PC-3 (cell line): ENCODE data around the gene POLA2. TPM values are rescaled to one million over a fixed set of nuclear protein-coding genes. Genes with fewer than 3 reads are reported as not detected.

Experiments used
- ATAC-seq: fragments of 200-7000 bp; cut with Tn5 transposase; 2 replicates; pipeline ENCODE4 v1.9.1; 2020; ENCODE audit warnings: mild to moderate bottlenecking, moderate library complexity
- BruUV-seq: library from RNA; stranded (reverse); fragments of 400-500 nt; replicated peaks from 2 replicates; lab custom pipeline; 2021; lab: Mats Ljungman, UMichigan
- CTCF ChIA-PET: fragments of 300-600 bp; sonication (Branson Sonifier 250); formaldehyde crosslinking; loops from one replicate; lab custom pipeline; 2022; ENCODE audit warnings: antibody characterized with exemption; lab: Charles Lee
- POLR2A ChIA-PET: fragments of 300-600 bp; sonication (Branson Sonifier 250); formaldehyde crosslinking; loops from one replicate; lab custom pipeline; 2022; ENCODE audit warnings: antibody characterized with exemption; ENCODE audit not compliant: unreplicated experiment; lab: Charles Lee
- DNase-seq: peaks from one replicate; pipeline ENCODE4 v3.0.0-alpha.2; 2015
- H2AFZ ChIP-seq: fragments of 300-600 bp; sonication (generic); 2 replicates; pipeline ENCODE4 v1.6.0; 2016; ENCODE audit warnings: antibody characterized with exemption, low read length
- H3F3A ChIP-seq: fragments of 300-600 bp; sonication (generic); one replicate; pipeline ENCODE4 v1.6.0; 2017; ENCODE audit warnings: antibody characterized with exemption, low read length, control low read depth, mild to moderate bottlenecking; ENCODE audit not compliant: unreplicated experiment
- H3K27ac ChIP-seq: fragments of 300-600 bp; sonication (generic); 2 replicates; pipeline ENCODE4 v1.5.1; 2016; ENCODE audit warnings: mild to moderate bottlenecking, low read length
- H3K27me3 ChIP-seq: fragments of 300-600 bp; sonication (generic); 2 replicates; pipeline ENCODE4 v1.6.1; 2016; ENCODE audit warnings: low read length, mixed read lengths
- H3K36me3 ChIP-seq: fragments of 300-600 bp; sonication (generic); 2 replicates; pipeline ENCODE4 v1.6.1; 2016; ENCODE audit warnings: low read depth, mixed run types, low read length, mixed read lengths
- H3K4me1 ChIP-seq: fragments of 300-600 bp; sonication (generic); 2 replicates; pipeline ENCODE4 v1.5.1; 2016; ENCODE audit warnings: low read length; ENCODE audit not compliant: insufficient read depth
- H3K4me2 ChIP-seq: fragments of 300-600 bp; sonication (generic); 2 replicates; pipeline ENCODE4 v1.6.0; 2016; ENCODE audit warnings: low read length
- H3K4me3 ChIP-seq: fragments of 300-600 bp; sonication (generic); 2 replicates; pipeline ENCODE4 v1.5.1; 2016; ENCODE audit warnings: mild to moderate bottlenecking, low read length, mixed read lengths
- H3K79me2 ChIP-seq: fragments of 300-600 bp; sonication (generic); 2 replicates; pipeline ENCODE4 v1.6.1; 2017; ENCODE audit warnings: low read length, mixed read lengths
- H3K9ac ChIP-seq: fragments of 300-600 bp; sonication (generic); 2 replicates; pipeline ENCODE4 v1.6.0; 2016; ENCODE audit warnings: mild to moderate bottlenecking, low read length
- H3K9me2 ChIP-seq: fragments of 300-600 bp; sonication (generic); replicated peaks from 2 replicates; pipeline ENCODE4 v1.6.1; 2016; ENCODE audit warnings: mixed run types, low read length, mixed read lengths
- H3K9me3 ChIP-seq: fragments of 300-600 bp; sonication (generic); 2 replicates; pipeline ENCODE4 v1.6.1; 2016; ENCODE audit warnings: low read length, mixed read lengths
- H4K20me1 ChIP-seq: fragments of 300-600 bp; sonication (generic); 2 replicates; pipeline ENCODE4 v1.6.1; 2016; ENCODE audit warnings: low read length, mixed read lengths
- EZH2 ChIP-seq: fragments of 300-600 bp; sonication (generic); IDR thresholded peaks from one replicate; pipeline ENCODE4 v1.6.1; 2017; ENCODE audit warnings: antibody characterized with exemption, mild to moderate bottlenecking, low read length; ENCODE audit not compliant: unreplicated experiment
- EZH2phosphoT487 ChIP-seq: fragments of 300-600 bp; sonication (generic); IDR thresholded peaks from 2 replicates; pipeline ENCODE4 v1.6.1; 2018; ENCODE audit warnings: mild to moderate bottlenecking, antibody characterized with exemption, low read length, borderline replicate concordance
- intact Hi-C: fragments of 100-400 bp; cut with micrococcal nuclease; formaldehyde crosslinking; loops from 2 replicates; pipeline ENCODE4 v1.9.0; 2023
- total RNA-seq: library from RNA; depleted of rRNA; stranded (reverse); fragments of >200 nt; gene quantifications from 2 replicates; pipeline ENCODE4 v1.2.3, GENCODE V29; 2014
- TF ChIP-seq, protein P1 (sequence below): fragments of 300-600 bp; sonication (generic); conservative IDR thresholded peaks from 2 replicates; pipeline ENCODE4 v1.5.1; 2017; ENCODE audit warnings: antibody characterized with exemption, low read depth, mild to moderate bottlenecking, low read length

The POLA2 gene
- total RNA-seq, 1 experiment from 2014 or later: 29.0 TPM

DNA sequence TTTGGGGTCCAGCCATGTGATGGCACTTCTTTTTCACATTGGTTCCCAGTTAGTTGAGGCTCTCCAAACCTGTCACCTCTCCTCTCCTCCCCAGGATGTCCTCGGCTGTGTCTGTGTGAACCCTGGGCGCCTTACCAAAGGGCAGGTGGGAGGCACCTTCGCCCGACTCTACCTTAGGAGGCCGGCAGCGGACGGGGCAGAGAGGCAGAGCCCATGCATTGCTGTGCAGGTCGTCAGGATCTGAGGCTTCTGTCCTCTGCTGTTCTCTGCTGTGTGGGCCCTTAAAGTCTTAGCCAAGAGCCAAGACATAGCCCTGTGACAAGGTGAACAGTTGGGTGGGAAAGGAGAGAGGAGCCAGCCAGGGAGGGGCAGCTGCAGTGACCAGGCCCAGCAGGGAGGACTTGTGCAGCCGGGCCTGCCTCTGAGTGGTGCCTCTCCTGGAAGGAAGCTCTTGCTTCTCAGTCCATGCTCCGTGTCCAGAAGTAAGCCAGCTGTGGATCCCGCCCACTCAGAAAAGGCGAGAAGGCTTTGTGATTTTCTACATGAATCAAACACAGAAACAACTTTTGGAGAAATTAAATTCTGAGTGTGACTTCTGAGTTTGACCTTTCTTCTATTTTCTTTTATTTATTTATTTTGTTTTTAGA, 35.4 kb downstream of the POLA2 start:
- no peak overlapping the region for H3K4me2 ChIP-seq
- no peak overlapping the region for H3K4me3 ChIP-seq
- no peak overlapping the region for H2AFZ ChIP-seq
- DNase-seq (no peak), ATAC-seq (no peak)
- H3K79me2 ChIP-seq: no peaks in the 10 kb centered on the region
- H3K9me2 ChIP-seq: no peaks in the 10 kb centered on the region
- H3K4me1 ChIP-seq: no peaks in the 10 kb centered on the region
- H3F3A ChIP-seq: no peaks in the 10 kb centered on the region
- ChIA-PET CTCF (interaction anchor here (0.6 to 1.7 kb wide), 2 partner anchors 18 to 22 kb away, joined by 3 to 14 read pairs; no protein-coding TSS in a partner anchor), POLR2A (no interaction called here)
- no TSS peak for BruUV-seq
- intact Hi-C loops: no loop called here
- H4K20me1 ChIP-seq: no peaks in the 10 kb centered on the region
- no peak overlapping the region for H3K9ac ChIP-seq
- H3K27me3 ChIP-seq: no peaks in the 10 kb centered on the region
- peaks cover 50% of the 10 kb centered on the region for H3K36me3 ChIP-seq
- TF ChIP-seq EZH2phosphoT487 (no peak), EZH2 (no peak)
- TF ChIP-seq, protein P1, sequence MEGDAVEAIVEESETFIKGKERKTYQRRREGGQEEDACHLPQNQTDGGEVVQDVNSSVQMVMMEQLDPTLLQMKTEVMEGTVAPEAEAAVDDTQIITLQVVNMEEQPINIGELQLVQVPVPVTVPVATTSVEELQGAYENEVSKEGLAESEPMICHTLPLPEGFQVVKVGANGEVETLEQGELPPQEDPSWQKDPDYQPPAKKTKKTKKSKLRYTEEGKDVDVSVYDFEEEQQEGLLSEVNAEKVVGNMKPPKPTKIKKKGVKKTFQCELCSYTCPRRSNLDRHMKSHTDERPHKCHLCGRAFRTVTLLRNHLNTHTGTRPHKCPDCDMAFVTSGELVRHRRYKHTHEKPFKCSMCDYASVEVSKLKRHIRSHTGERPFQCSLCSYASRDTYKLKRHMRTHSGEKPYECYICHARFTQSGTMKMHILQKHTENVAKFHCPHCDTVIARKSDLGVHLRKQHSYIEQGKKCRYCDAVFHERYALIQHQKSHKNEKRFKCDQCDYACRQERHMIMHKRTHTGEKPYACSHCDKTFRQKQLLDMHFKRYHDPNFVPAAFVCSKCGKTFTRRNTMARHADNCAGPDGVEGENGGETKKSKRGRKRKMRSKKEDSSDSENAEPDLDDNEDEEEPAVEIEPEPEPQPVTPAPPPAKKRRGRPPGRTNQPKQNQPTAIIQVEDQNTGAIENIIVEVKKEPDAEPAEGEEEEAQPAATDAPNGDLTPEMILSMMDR: no peak
- no peak overlapping the region for H3K27ac ChIP-seq
- H3K9me3 ChIP-seq: no peaks in the 10 kb centered on the region

DNA sequence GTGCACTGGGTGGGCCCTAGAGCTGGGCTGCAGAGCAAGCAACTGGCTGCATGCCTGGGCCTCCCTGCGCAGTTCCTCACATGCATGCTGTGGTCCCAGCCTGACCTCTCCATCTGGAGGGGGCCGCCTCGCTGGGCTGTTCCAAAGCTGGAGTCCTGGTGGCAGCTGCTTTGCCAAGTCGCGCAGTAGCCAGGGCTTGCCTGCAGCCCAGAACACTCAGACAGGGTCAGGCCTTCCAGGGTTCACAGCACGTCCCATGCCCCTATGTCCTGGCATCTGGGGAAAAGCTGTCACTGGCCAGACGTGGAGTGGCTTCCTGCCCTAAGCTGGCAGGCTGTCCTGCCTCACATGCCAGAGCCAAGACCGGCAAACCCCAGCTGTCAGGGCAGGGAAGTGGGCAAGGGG, 36.4 kb downstream of the POLA2 start:
- intact Hi-C loops: no loop called here
- ATAC-seq: no peak
- peaks cover 41% of the 10 kb centered on the region for H3K36me3 ChIP-seq
- H3K9me2 ChIP-seq: no peaks in the 10 kb centered on the region
- no peak overlapping the region for H3K27ac ChIP-seq
- no peaks in the 10 kb centered on the region for H4K20me1 ChIP-seq
- CTCF ChIA-PET: no interaction called here
- H3K4me2 ChIP-seq: no peak overlapping the region
- no peaks in the 10 kb centered on the region for H3F3A ChIP-seq
- no peak overlapping the region for H3K9ac ChIP-seq
- H3K27me3 ChIP-seq: no peaks in the 10 kb centered on the region
- no peak for TF ChIP-seq EZH2
- TF ChIP-seq, protein P1: no peak
- TF ChIP-seq EZH2phosphoT487: no peak
- H3K4me3 ChIP-seq: no peak overlapping the region
- DNase-seq: no peak
- H3K9me3 ChIP-seq: no peaks in the 10 kb centered on the region
- H2AFZ ChIP-seq: no peak overlapping the region
- BruUV-seq: no TSS peak
- H3K79me2 ChIP-seq: no peaks in the 10 kb centered on the region
- POLR2A ChIA-PET: no interaction called here
- no peaks in the 10 kb centered on the region for H3K4me1 ChIP-seq

DNA sequence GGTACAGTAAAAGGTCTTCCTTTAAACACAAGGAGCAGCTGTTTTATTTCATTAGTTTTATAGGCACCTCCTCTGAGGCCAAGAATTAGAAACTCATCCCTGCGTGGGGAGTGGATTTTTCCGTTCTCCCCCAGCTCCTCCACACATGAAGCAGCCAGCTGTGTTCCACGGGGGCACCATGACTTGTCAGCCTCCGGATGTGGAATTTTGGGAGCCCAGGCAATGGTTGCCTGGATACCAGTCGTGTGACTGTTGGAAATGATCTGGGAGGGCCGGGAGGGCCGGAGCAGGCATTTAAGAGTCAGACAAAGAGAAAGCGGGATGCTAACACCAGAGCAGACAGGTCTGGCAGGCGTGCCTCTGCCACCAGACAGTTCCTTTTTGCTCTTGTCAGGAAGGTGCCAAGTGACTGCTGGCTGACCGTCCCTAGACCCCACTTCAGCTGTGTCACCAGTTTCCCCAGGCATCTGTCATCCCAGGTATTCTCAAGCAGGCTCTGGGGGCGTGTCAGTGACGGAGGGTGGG, 37.0 kb downstream of the POLA2 start:
- no peak for TF ChIP-seq EZH2
- TF ChIP-seq, protein P1: no peak
- TF ChIP-seq EZH2phosphoT487: no peak
- no peak overlapping the region for H3K9ac ChIP-seq

More for the DNA sequence above, 37.0 kb downstream of the POLA2 start:
- intact Hi-C loops: no loop called here
- ATAC-seq (no peak), DNase-seq (no peak)
- no TSS peak for BruUV-seq
- ChIA-PET CTCF (no interaction called here), POLR2A (no interaction called here)
- Histone ChIP-seq H3K4me2 (no peak overlapping the region), H3K36me3 (peaks cover 39% of the 10 kb centered on the region), H3K9me2 (no peaks in the 10 kb centered on the region), H3K4me1 (no peaks in the 10 kb centered on the region), H3K79me2 (no peaks in the 10 kb centered on the region), H4K20me1 (no peaks in the 10 kb centered on the region), H3K4me3 (no peak overlapping the region), H3K9me3 (no peaks in the 10 kb centered on the region), H3K27me3 (no peaks in the 10 kb centered on the region), H3K27ac (no peak overlapping the region), H2AFZ (no peak overlapping the region), H3F3A (no peaks in the 10 kb centered on the region)
